SJSA1 (cell line): Measurements from ENCODE around the gene RNF123. TPM values are rescaled to one million over a fixed set of nuclear protein-coding genes. Genes with fewer than 3 reads are reported as not detected.
A peak's percentile ranks its signal among the peaks of the same experiment; 100 is the strongest.

ENCODE experiments used
- DNase-seq, 2 experiments: peaks; one replicate each; pipeline ENCODE4 v3.0.0-alpha.2; 2015 to 2020; ENCODE audit warnings: low spot score in 2 of 2, low read depth in 1 of 2
- H3K27ac ChIP-seq: fragments of 250-450 bp; sonication (Bioruptor Pico); 2 replicates; pipeline ENCODE4 v1.5.1; 2020; ENCODE audit warnings: mild to moderate bottlenecking, moderate library complexity
- H3K27me3 ChIP-seq: fragments of 250-450 bp; sonication (Bioruptor Pico); replicated peaks from 2 replicates; pipeline ENCODE4 v1.5.1; 2020; ENCODE audit warnings: mild to moderate bottlenecking, moderate library complexity
- H3K36me3 ChIP-seq: fragments of 250-450 bp; sonication (Bioruptor Pico); 2 replicates; pipeline ENCODE4 v1.5.1; 2020; ENCODE audit warnings: mild to moderate bottlenecking
- H3K4me1 ChIP-seq: fragments of 250-450 bp; sonication (Bioruptor Pico); replicated peaks from 2 replicates; pipeline ENCODE4 v1.6.1; 2021; ENCODE audit warnings: mild to moderate bottlenecking
- H3K4me3 ChIP-seq: fragments of 250-450 bp; sonication (Bioruptor Pico); 2 replicates; pipeline ENCODE4 v1.5.1; 2020; ENCODE audit warnings: mild to moderate bottlenecking
- H3K9me3 ChIP-seq: fragments of 250-450 bp; sonication (Bioruptor Pico); replicated peaks from 2 replicates; pipeline ENCODE4 v1.5.1; 2020; ENCODE audit warnings: mild to moderate bottlenecking
- total RNA-seq: library from RNA; depleted of rRNA; stranded (reverse); fragments of >200 nt; shearing (Covaris generic); gene quantifications from 2 replicates; pipeline ENCODE4 v1.2.3, GENCODE V29; 2014

The RNF123 gene
- total RNA-seq, 1 experiment from 2014 or later: 17.1 TPM

GRCh38 chr3:49709852-49710251, 20.5 kb downstream of the RNF123 start:
- Histone ChIP-seq H3K4me1 (no peaks in the 10 kb centered on the region), H3K4me3 (no peak overlapping the region), H3K27me3 (no peaks in the 10 kb centered on the region), H3K36me3 (no peaks in the 10 kb centered on the region), H3K27ac (no peak overlapping the region), H3K9me3 (no peaks in the 10 kb centered on the region)
- DNase-seq: no peak

- H3K27ac ChIP-seq: no peak overlapping the region
Measured at GRCh38 chr3:49711489-49711888, 22.1 kb downstream of the RNF123 start.

GRCh38 chr3:49712166-49712565, 22.8 kb downstream of the RNF123 start:
- no peaks in the 10 kb centered on the region for H3K9me3 ChIP-seq
- DNase-seq: no peak

More at GRCh38 chr3:49711489-49711888, 22.1 kb downstream of the RNF123 start:
- H3K9me3 ChIP-seq: no peaks in the 10 kb centered on the region
- no peak overlapping the region for H3K4me3 ChIP-seq
- no peak for DNase-seq
- H3K36me3 ChIP-seq: peaks cover 8% of the 10 kb centered on the region; the same call in 1 of the 2 replicates
- no peaks in the 10 kb centered on the region for H3K27me3 ChIP-seq
- H3K4me1 ChIP-seq: no peaks in the 10 kb centered on the region

GRCh38 chr3:49712631-49713317, 23.4 kb downstream of the RNF123 start:
- H3K4me3 ChIP-seq: no peak overlapping the region
- H3K4me1 ChIP-seq: no peaks in the 10 kb centered on the region
- no peaks in the 10 kb centered on the region for H3K27me3 ChIP-seq
- no peaks in the 10 kb centered on the region for H3K9me3 ChIP-seq
- H3K27ac ChIP-seq: no peak overlapping the region
- DNase-seq: no peak
- peaks cover 11% of the 10 kb centered on the region; the same call in 1 of the 2 replicates for H3K36me3 ChIP-seq

More at GRCh38 chr3:49712166-49712565, 22.8 kb downstream of the RNF123 start:
- Histone ChIP-seq H3K27me3 (no peaks in the 10 kb centered on the region), H3K36me3 (peaks cover 11% of the 10 kb centered on the region; the same call in 1 of the 2 replicates), H3K4me1 (no peaks in the 10 kb centered on the region), H3K27ac (no peak overlapping the region), H3K4me3 (no peak overlapping the region)

GRCh38 chr3:49713336-49714105, 24.2 kb downstream of the RNF123 start:
- Histone ChIP-seq H3K27ac (no peak overlapping the region), H3K4me3 (no peak overlapping the region), H3K9me3 (no peaks in the 10 kb centered on the region), H3K36me3 (peaks cover 15% of the 10 kb centered on the region), H3K27me3 (no peaks in the 10 kb centered on the region), H3K4me1 (peaks cover under 1% of the 10 kb centered on the region; the same call in 1 of the 2 replicates)
- DNase-seq: no peak

- H3K27me3 ChIP-seq: no peaks in the 10 kb centered on the region
- H3K27ac ChIP-seq: no peak overlapping the region
- DNase-seq: no peak
- peaks cover 23% of the 10 kb centered on the region for H3K36me3 ChIP-seq
- H3K9me3 ChIP-seq: no peaks in the 10 kb centered on the region; the same call in 1 of the 2 replicates
- H3K4me3 ChIP-seq: no peak overlapping the region
- peaks cover 14% of the 10 kb centered on the region for H3K4me1 ChIP-seq
Measured at GRCh38 chr3:49714728-49715550, 25.6 kb downstream of the RNF123 start.

GRCh38 chr3:49715611-49716121, 26.3 kb downstream of the RNF123 start:
- peaks cover 30% of the 10 kb centered on the region for H3K36me3 ChIP-seq
- no peak overlapping the region for H3K27ac ChIP-seq
- DNase-seq: no peak
- H3K4me1 ChIP-seq: peaks cover 14% of the 10 kb centered on the region
- H3K27me3 ChIP-seq: no peaks in the 10 kb centered on the region
- H3K9me3 ChIP-seq: no peaks in the 10 kb centered on the region; the same call in 1 of the 2 replicates
- H3K4me3 ChIP-seq: no peak overlapping the region

- DNase-seq: no peak
Measured at GRCh38 chr3:49716169-49716568, 26.8 kb downstream of the RNF123 start.

GRCh38 chr3:49716691-49717210, 27.4 kb downstream of the RNF123 start:
- H3K36me3 ChIP-seq: peaks cover 41% of the 10 kb centered on the region
- H3K27me3 ChIP-seq: no peaks in the 10 kb centered on the region
- H3K4me1 ChIP-seq: peaks cover 14% of the 10 kb centered on the region
- DNase-seq: no peak
- H3K27ac ChIP-seq: no peak overlapping the region
- H3K4me3 ChIP-seq: no peak overlapping the region
- no peaks in the 10 kb centered on the region; the same call in 1 of the 2 replicates for H3K9me3 ChIP-seq

More at GRCh38 chr3:49716169-49716568, 26.8 kb downstream of the RNF123 start:
- Histone ChIP-seq H3K4me3 (no peak overlapping the region), H3K27ac (no peak overlapping the region), H3K36me3 (peaks cover 35% of the 10 kb centered on the region), H3K4me1 (peaks cover 14% of the 10 kb centered on the region), H3K9me3 (no peaks in the 10 kb centered on the region; the same call in 1 of the 2 replicates), H3K27me3 (no peaks in the 10 kb centered on the region)

- peaks cover 15% of the 10 kb centered on the region for H3K4me1 ChIP-seq
- H3K4me3 ChIP-seq: no peak overlapping the region
- no peak overlapping the region for H3K27ac ChIP-seq
- H3K36me3 ChIP-seq: peaks cover 46% of the 10 kb centered on the region
- no peak for DNase-seq
- no peaks in the 10 kb centered on the region for H3K27me3 ChIP-seq
- no peaks in the 10 kb centered on the region; the same call in 1 of the 2 replicates for H3K9me3 ChIP-seq
Measured at GRCh38 chr3:49717211-49717958, 28.0 kb downstream of the RNF123 start.

- no peaks in the 10 kb centered on the region for H3K27me3 ChIP-seq
- H3K36me3 ChIP-seq: peaks cover 54% of the 10 kb centered on the region
- no peaks in the 10 kb centered on the region; the same call in 1 of the 2 replicates for H3K9me3 ChIP-seq
- DNase-seq: no peak
- H3K4me3 ChIP-seq: no peak overlapping the region
- H3K27ac ChIP-seq: no peak overlapping the region
- H3K4me1 ChIP-seq: peaks cover 24% of the 10 kb centered on the region
Measured at GRCh38 chr3:49717959-49718857, 28.9 kb downstream of the RNF123 start.

GRCh38 chr3:49718858-49719213, 29.5 kb downstream of the RNF123 start:
- peak overlapping the region; percentile 39 for H3K4me3 ChIP-seq
- H3K36me3 ChIP-seq: peaks cover 60% of the 10 kb centered on the region
- no peak overlapping the region for H3K27ac ChIP-seq
- DNase-seq: no peak
- H3K9me3 ChIP-seq: no peaks in the 10 kb centered on the region; the same call in 1 of the 2 replicates
- peaks cover 24% of the 10 kb centered on the region for H3K4me1 ChIP-seq
- no peaks in the 10 kb centered on the region for H3K27me3 ChIP-seq
